Measurements from ENCODE around the gene DACT3. TPM values are rescaled to one million over a fixed set of nuclear protein-coding genes. Genes with fewer than 3 reads are reported as not detected.
A peak's percentile ranks its signal among the peaks of the same experiment; 100 is the strongest.

Gene DACT3
- total RNA-seq, 1 donor from 2014 or later = 17.5 TPM

- DNase-seq (ENCODE audit: low spot score in 2 of 2) = peak; percentile 77 to 90
- FAIRE-seq = no peak
Measured at GRCh38 chr19:46614114-46614722, 46.8 kb downstream of the DACT3 start.

GRCh38 chr19:46613525-46613924 is 47.5 kb downstream of the DACT3 start:
- peak in 1 of 2 donors; percentile 1 for DNase-seq (ENCODE audit: low spot score in 2 of 2)
- no peak for FAIRE-seq

- FAIRE-seq (no peak), DNase-seq (ENCODE audit: low spot score in 2 of 2) (peak in 1 of 2 donors; percentile 5)
Measured at GRCh38 chr19:46611776-46612175, 49.2 kb downstream of the DACT3 start.

- DNase-seq (ENCODE audit: low spot score in 2 of 2) = peak; percentile 2 to 6
- FAIRE-seq = no peak
Measured at GRCh38 chr19:46610851-46611770, 49.9 kb downstream of the DACT3 start.

- FAIRE-seq = no peak
- peak in 1 of 2 donors; percentile 0 for DNase-seq (ENCODE audit: low spot score in 2 of 2)
Measured at GRCh38 chr19:46610413-46610775, 50.6 kb downstream of the DACT3 start.

GRCh38 chr19:46609511-46610412 is 51.2 kb downstream of the DACT3 start:
- DNase-seq (ENCODE audit: low spot score in 2 of 2) (peak; percentile 2 to 22), FAIRE-seq (no peak)

GRCh38 chr19:46608581-46609345 is 52.2 kb downstream of the DACT3 start:
- no peak for FAIRE-seq

GRCh38 chr19:46608178-46608577 is 52.8 kb downstream of the DACT3 start:
- FAIRE-seq (no peak), DNase-seq (ENCODE audit: low spot score in 2 of 2) (peak in 1 of 2 donors; percentile 6)

More at GRCh38 chr19:46608581-46609345, 52.2 kb downstream of the DACT3 start:
- DNase-seq (ENCODE audit: low spot score in 2 of 2) = peak in 1 of 2 donors; percentile 13

GRCh38 chr19:46607448-46607841 is 53.5 kb downstream of the DACT3 start:
- FAIRE-seq = no peak
- DNase-seq (ENCODE audit: low spot score in 2 of 2) = peak; percentile 36 to 39

- DNase-seq (ENCODE audit: low spot score in 2 of 2) = peak in 1 of 2 donors; percentile 2
- no peak for FAIRE-seq
Measured at GRCh38 chr19:46606681-46607447, 54.1 kb downstream of the DACT3 start.

- no peak for FAIRE-seq
- peak in 1 of 2 donors; percentile 9 for DNase-seq (ENCODE audit: low spot score in 2 of 2)
Measured at GRCh38 chr19:46606019-46606418, 55.0 kb downstream of the DACT3 start.

- FAIRE-seq = no peak
- DNase-seq (ENCODE audit: low spot score in 2 of 2) = peak; percentile 1 to 5
Measured at GRCh38 chr19:46605356-46605821, 55.6 kb downstream of the DACT3 start.

- FAIRE-seq (no peak), DNase-seq (ENCODE audit: low spot score in 2 of 2) (peak in 1 of 2 donors; percentile 38)
Measured at GRCh38 chr19:46604781-46605355, 56.1 kb downstream of the DACT3 start.

GRCh38 chr19:46603752-46604231 is 57.2 kb downstream of the DACT3 start:
- FAIRE-seq = no peak
- DNase-seq (ENCODE audit: low spot score in 2 of 2) = peak in 1 of 2 donors; percentile 12

GRCh38 chr19:46603195-46603637 is 57.8 kb downstream of the DACT3 start:
- no peak for FAIRE-seq

GRCh38 chr19:46602392-46603194 is 58.4 kb downstream of the DACT3 start:
- peak in 1 of 2 donors; percentile 41 for DNase-seq (ENCODE audit: low spot score in 2 of 2)
- no peak for FAIRE-seq

More at GRCh38 chr19:46603195-46603637, 57.8 kb downstream of the DACT3 start:
- DNase-seq (ENCODE audit: low spot score in 2 of 2) = peak in 1 of 2 donors; percentile 12
